Coronary artery (tissue), 2 donors: ENCODE measurements around the gene STX11.
"Not testable (repeated sequence)": the region's sequence is repeated elsewhere in the genome, so short reads cannot be mapped to it uniquely, and the experiment has no call there.

ENCODE experiments used
- DNase-seq: peaks from one replicate; pipeline ENCODE4 v3.0.0-alpha.2; 2017; ENCODE audit warnings: low spot score
- H3K27ac ChIP-seq, 2 donors: fragments of 200-600 bp; sonication (generic); one replicate each; pipeline ENCODE4 v1.5.1; 2016 to 2019
- H3K4me3 ChIP-seq: fragments of 200-600 bp; sonication (generic); 2 replicates; pipeline ENCODE4 v1.5.1; 2016; ENCODE audit warnings: mild to moderate bottlenecking, moderate library complexity
- TF ChIP-seq, protein P1 (sequence below): fragments of 200-600 bp; sonication (generic); IDR thresholded peaks from one replicate; pipeline ENCODE4 v1.5.1; 2019; ENCODE audit warnings: antibody characterized with exemption

Gene STX11

GRCh38 chr6:144129469-144129868, 20.8 kb upstream of the STX11 start:
- Histone ChIP-seq H3K27ac (no peak overlapping the region), H3K4me3 (no peak overlapping the region)
- TF ChIP-seq, protein P1, sequence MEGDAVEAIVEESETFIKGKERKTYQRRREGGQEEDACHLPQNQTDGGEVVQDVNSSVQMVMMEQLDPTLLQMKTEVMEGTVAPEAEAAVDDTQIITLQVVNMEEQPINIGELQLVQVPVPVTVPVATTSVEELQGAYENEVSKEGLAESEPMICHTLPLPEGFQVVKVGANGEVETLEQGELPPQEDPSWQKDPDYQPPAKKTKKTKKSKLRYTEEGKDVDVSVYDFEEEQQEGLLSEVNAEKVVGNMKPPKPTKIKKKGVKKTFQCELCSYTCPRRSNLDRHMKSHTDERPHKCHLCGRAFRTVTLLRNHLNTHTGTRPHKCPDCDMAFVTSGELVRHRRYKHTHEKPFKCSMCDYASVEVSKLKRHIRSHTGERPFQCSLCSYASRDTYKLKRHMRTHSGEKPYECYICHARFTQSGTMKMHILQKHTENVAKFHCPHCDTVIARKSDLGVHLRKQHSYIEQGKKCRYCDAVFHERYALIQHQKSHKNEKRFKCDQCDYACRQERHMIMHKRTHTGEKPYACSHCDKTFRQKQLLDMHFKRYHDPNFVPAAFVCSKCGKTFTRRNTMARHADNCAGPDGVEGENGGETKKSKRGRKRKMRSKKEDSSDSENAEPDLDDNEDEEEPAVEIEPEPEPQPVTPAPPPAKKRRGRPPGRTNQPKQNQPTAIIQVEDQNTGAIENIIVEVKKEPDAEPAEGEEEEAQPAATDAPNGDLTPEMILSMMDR: no peak
- no peak for DNase-seq

DNA sequence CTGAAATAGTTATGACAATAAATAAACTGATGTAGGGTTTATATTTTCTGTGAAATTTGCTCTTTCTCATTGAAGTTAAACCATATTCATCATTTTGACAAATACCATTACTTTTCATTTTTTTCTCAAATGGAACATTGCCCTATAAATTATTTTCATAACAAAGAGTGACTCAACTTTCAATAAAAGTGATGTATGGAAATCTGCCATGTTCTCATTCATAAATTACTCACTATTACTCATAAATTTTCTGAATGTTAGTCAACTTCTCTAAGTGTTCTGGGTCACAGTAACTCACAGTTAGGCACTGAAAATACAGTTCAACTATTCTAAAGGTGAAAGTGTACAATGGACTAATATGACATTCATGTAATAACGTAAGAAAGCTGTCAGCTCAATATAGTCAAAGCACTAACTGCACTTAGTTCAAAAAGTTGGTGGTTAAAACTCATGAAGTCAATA, 19.0 kb upstream of the STX11 start:
- Histone ChIP-seq H3K27ac (no peak overlapping the region), H3K4me3 (no peak overlapping the region)
- TF ChIP-seq, protein P1: no peak
- no peak for DNase-seq

- H3K4me3 ChIP-seq, DNase-seq, H3K27ac ChIP-seq: not testable (repeated sequence)
Measured at GRCh38 chr6:144132167-144132690, 18.1 kb upstream of the STX11 start.

GRCh38 chr6:144133225-144133821, 17.0 kb upstream of the STX11 start:
- no peak overlapping the region for H3K4me3 ChIP-seq
- TF ChIP-seq, protein P1: no peak
- no peak for DNase-seq
- H3K27ac ChIP-seq: no peak overlapping the region

DNA sequence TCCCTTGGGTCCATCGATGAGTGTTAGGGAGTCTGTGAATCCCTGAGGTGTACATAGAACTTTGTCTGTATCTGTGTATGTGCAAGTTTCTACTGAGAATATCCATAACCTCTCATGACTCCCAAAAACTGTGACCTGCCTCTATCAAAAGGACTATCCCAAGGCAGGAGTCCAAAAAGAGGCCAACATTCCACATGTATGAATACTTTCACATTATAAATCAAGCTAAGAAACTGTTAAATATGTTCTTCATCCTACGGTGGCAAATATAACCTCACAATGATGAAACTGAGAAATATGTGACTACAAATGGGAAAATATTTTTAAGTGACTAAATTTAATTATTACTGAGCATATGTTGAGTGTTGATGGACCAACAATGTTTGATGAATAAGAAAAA, 16.1 kb upstream of the STX11 start:
- no peak overlapping the region for H3K4me3 ChIP-seq
- DNase-seq: no peak
- TF ChIP-seq, protein P1: no peak
- H3K27ac ChIP-seq: no peak overlapping the region

GRCh38 chr6:144134737-144135136, 15.6 kb upstream of the STX11 start:
- TF ChIP-seq, protein P1: no peak
- no peak for DNase-seq
- H3K4me3 ChIP-seq: no peak overlapping the region
- H3K27ac ChIP-seq: no peak overlapping the region

DNA sequence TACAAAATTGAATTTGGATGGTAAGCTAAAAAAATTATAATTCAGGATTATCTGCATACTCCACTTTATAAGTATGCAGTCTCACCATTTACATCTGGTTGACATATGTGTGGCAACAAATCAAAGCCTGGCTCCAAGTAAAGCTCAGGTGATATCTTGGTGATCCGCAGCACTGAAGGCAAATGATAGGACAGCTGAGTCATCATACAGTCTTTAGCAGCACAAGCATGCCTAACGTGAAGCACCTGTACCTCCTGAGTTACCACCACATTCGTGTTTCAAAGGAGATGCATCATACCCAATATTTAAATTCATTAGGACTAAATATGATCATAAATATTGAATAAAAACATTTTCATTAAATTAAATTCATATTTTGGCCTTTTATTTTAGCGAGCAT, 11.8 kb upstream of the STX11 start:
- TF ChIP-seq, protein P1: no peak
- H3K4me3 ChIP-seq: no peak overlapping the region
- H3K27ac ChIP-seq: no peak overlapping the region
- no peak for DNase-seq
